ENCODE measurements around the gene HGF.

DNA sequence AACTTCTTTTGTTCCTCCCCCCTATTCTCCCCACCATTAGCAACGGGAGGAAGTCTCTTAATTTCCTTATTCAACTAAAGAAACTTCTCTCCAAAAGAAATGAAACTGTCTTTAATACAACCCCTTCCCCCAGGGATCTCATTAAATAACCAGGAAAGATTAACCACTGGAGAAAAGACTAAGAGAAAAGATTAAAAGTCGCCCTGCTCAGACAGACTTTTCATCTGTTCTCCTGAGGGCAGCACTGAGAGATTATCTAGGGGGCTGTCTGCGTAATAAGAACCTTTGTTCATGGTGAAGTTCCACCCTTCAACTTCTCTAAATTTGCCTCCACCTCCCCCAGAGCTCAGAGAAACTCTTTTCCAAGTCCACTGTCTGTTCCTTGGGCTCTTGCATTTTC is 105.5 kb downstream of the HGF start:
- TF ChIP-seq, protein P1, sequence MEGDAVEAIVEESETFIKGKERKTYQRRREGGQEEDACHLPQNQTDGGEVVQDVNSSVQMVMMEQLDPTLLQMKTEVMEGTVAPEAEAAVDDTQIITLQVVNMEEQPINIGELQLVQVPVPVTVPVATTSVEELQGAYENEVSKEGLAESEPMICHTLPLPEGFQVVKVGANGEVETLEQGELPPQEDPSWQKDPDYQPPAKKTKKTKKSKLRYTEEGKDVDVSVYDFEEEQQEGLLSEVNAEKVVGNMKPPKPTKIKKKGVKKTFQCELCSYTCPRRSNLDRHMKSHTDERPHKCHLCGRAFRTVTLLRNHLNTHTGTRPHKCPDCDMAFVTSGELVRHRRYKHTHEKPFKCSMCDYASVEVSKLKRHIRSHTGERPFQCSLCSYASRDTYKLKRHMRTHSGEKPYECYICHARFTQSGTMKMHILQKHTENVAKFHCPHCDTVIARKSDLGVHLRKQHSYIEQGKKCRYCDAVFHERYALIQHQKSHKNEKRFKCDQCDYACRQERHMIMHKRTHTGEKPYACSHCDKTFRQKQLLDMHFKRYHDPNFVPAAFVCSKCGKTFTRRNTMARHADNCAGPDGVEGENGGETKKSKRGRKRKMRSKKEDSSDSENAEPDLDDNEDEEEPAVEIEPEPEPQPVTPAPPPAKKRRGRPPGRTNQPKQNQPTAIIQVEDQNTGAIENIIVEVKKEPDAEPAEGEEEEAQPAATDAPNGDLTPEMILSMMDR (conservative IDR thresholded peaks at IDR 0.05; ENCODE audit: low read depth, low read length), result no peak
- TF ChIP-seq EZH2 (IDR thresholded peaks at IDR 0.05; ENCODE audit: low read length, unreplicated experiment) (no peak), EZH2phosphoT487 (IDR thresholded peaks at IDR 0.05; ENCODE audit: borderline replicate concordance, low read length) (no peak)
